HG03025 (cell line): ENCODE data around the gene UBE3A.

Experiments used
- ATAC-seq: cut with Tn5 transposase; IDR thresholded peaks from one replicate; pipeline ENCODE4 v1.9.1; 2021; ENCODE audit warnings: mild to moderate bottlenecking, moderate library complexity; ENCODE audit not compliant: unreplicated experiment, low FRiP score

UBE3A gene

GRCh38 chr15:25406846-25407245 is 32.0 kb downstream of the UBE3A start:
- no peak for ATAC-seq

- no peak for ATAC-seq
Observed at GRCh38 chr15:25406261-25406660, 32.6 kb downstream of the UBE3A start.

GRCh38 chr15:25403771-25404170 is 35.1 kb downstream of the UBE3A start:
- ATAC-seq = no peak

GRCh38 chr15:25402342-25402741 is 36.5 kb downstream of the UBE3A start:
- no peak for ATAC-seq

- ATAC-seq = no peak
Observed at GRCh38 chr15:25401501-25401900, 37.3 kb downstream of the UBE3A start.

- no peak for ATAC-seq
Observed at GRCh38 chr15:25397100-25397499, 41.7 kb downstream of the UBE3A start.

GRCh38 chr15:25394898-25395297 is 43.9 kb downstream of the UBE3A start:
- no peak for ATAC-seq

GRCh38 chr15:25392806-25393205 is 46.0 kb downstream of the UBE3A start:
- ATAC-seq = no peak

GRCh38 chr15:25391971-25392721 is 46.7 kb downstream of the UBE3A start:
- no peak for ATAC-seq

- no peak for ATAC-seq
Observed at GRCh38 chr15:25385986-25386385, 52.8 kb downstream of the UBE3A start.

- ATAC-seq = no peak
Observed at GRCh38 chr15:25381579-25381978, 57.2 kb downstream of the UBE3A start.

GRCh38 chr15:25378501-25378901 is 60.3 kb downstream of the UBE3A start:
- ATAC-seq = no peak

GRCh38 chr15:25375557-25375956 is 63.3 kb downstream of the UBE3A start:
- no peak for ATAC-seq

GRCh38 chr15:25374143-25374542 is 64.7 kb downstream of the UBE3A start:
- ATAC-seq = no peak

GRCh38 chr15:25372298-25372697 is 66.5 kb downstream of the UBE3A start:
- no peak for ATAC-seq

GRCh38 chr15:25368850-25369249 is 70.0 kb downstream of the UBE3A start:
- ATAC-seq = no peak

GRCh38 chr15:25366058-25366457 is 72.8 kb downstream of the UBE3A start:
- ATAC-seq = no peak

- no peak for ATAC-seq
Observed at GRCh38 chr15:25362545-25362944, 76.3 kb downstream of the UBE3A start.

GRCh38 chr15:25347707-25348106 is 91.1 kb downstream of the UBE3A start:
- no peak for ATAC-seq

GRCh38 chr15:25346371-25346770 is 92.5 kb downstream of the UBE3A start:
- ATAC-seq = no peak

- no peak for ATAC-seq
Observed at GRCh38 chr15:25345943-25346342, 92.9 kb downstream of the UBE3A start.

GRCh38 chr15:25342629-25343028 is 96.2 kb downstream of the UBE3A start:
- ATAC-seq = no peak

GRCh38 chr15:25339431-25339830 is 99.4 kb downstream of the UBE3A start:
- no peak for ATAC-seq
